GM19328 (cell line): ENCODE results near the gene DAB1.

Experiments
- ATAC-seq: cut with Tn5 transposase; IDR thresholded peaks from one replicate; pipeline ENCODE4 v1.9.1; 2021; ENCODE audit warnings: mild to moderate bottlenecking, moderate library complexity; ENCODE audit not compliant: unreplicated experiment

Gene DAB1

GRCh38 chr1:57041901-57042300 lies 382.0 kb downstream of the DAB1 start:
- no peak for ATAC-seq

GRCh38 chr1:57040811-57041210 lies 383.0 kb downstream of the DAB1 start:
- ATAC-seq: no peak

GRCh38 chr1:57036641-57037579 lies 386.9 kb downstream of the DAB1 start:
- no peak for ATAC-seq

- ATAC-seq: no peak
Observed at GRCh38 chr1:57034713-57035112, 389.1 kb downstream of the DAB1 start.

- no peak for ATAC-seq
Observed at GRCh38 chr1:57033222-57034001, 390.4 kb downstream of the DAB1 start.

- no peak for ATAC-seq
Observed at GRCh38 chr1:57026624-57027354, 397.1 kb downstream of the DAB1 start.

GRCh38 chr1:57024855-57025254 lies 399.0 kb downstream of the DAB1 start:
- ATAC-seq: no peak

GRCh38 chr1:57024428-57024827 lies 399.4 kb downstream of the DAB1 start:
- no peak for ATAC-seq

- ATAC-seq: no peak
Observed at GRCh38 chr1:57020216-57020615, 403.6 kb downstream of the DAB1 start.

GRCh38 chr1:57019236-57019839 lies 404.5 kb downstream of the DAB1 start:
- no peak for ATAC-seq

GRCh38 chr1:57018119-57018518 lies 405.7 kb downstream of the DAB1 start:
- no peak for ATAC-seq

- no peak for ATAC-seq
Observed at GRCh38 chr1:57017717-57018116, 406.1 kb downstream of the DAB1 start.

- ATAC-seq: no peak
Observed at GRCh38 chr1:57017200-57017599, 406.7 kb downstream of the DAB1 start.

GRCh38 chr1:57015071-57015470 lies 408.8 kb downstream of the DAB1 start:
- ATAC-seq: no peak

GRCh38 chr1:57013522-57013921 lies 410.3 kb downstream of the DAB1 start:
- ATAC-seq: no peak

- ATAC-seq: no peak
Observed at GRCh38 chr1:57012315-57012714, 411.5 kb downstream of the DAB1 start.

- ATAC-seq: no peak
Observed at GRCh38 chr1:57010511-57010910, 413.3 kb downstream of the DAB1 start.

- no peak for ATAC-seq
Observed at GRCh38 chr1:57007948-57008347, 415.9 kb downstream of the DAB1 start.

- ATAC-seq: no peak
Observed at GRCh38 chr1:57007472-57007871, 416.4 kb downstream of the DAB1 start.

- no peak for ATAC-seq
Observed at GRCh38 chr1:57003398-57004139, 420.3 kb downstream of the DAB1 start.
